Fibroblast of skin of abdomen (primary cell): Measurements from ENCODE around the gene MED15.

ENCODE experiments used
- DNase-seq: peaks from one replicate; pipeline ENCODE4 v3.0.0-alpha.2; 2013

The MED15 gene

GRCh38 chr22:20573176-20573832 lies 65.9 kb downstream of the MED15 start:
- no peak for DNase-seq

DNA sequence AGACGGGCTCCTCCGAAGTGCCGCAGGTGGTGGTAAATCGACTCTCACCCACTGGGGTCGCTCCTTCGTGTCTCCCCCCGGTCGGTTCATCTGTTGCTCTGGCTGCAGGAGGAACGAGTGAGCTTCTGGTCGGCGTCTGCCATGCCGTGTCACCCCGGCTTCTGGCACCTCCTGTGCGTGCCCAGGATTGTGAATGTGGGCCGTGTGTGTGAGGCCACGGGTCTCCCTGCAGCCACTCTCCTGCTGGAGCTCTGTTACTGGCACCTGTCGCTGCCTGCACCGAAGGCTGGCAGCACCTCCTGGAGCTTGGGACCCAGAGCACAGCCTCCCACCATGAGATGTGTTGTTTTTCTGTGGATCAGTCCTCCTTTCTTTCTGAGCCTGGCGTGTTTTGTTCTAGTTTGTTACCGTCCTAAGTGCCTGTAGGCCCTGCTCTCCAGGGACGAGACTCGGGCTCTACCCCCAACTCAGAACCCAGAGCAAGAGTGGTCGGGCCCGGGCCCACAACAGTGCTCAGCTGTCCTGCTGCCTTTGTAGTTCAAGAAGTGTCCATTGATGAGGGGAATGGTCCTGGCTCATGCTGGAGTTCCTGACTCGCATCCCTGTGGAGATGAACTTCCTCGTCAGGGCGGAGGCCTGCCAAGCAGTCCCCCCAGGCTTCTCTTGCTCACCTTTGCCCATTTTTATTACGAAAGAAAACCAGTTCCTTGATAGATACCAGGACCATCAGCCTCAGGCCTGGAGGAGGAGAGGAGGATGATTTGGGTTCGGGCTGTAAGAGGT lies 66.6 kb downstream of the MED15 start:
- DNase-seq = no peak

DNA sequence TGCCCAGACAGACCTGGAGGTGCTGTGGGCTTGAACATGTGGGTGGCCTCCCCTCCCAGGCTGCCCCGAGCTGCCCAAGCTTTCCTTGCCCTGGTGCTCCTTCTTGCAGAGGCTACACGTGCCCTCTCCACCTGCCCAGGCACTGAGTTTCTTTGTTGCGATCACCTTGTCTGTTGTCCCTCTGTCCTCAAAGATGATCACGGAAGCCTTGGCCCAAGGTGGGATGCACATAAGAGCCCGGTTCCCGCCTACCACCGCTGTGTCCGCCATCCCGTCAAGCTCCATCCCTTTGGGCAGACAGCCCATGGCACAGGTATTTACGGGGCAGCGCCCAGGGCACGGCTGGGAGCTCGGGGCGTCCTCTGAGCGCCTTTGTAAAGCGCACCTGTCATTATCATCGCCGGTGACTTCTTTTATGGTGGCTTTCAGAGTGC lies 67.5 kb downstream of the MED15 start:
- no peak for DNase-seq

DNA sequence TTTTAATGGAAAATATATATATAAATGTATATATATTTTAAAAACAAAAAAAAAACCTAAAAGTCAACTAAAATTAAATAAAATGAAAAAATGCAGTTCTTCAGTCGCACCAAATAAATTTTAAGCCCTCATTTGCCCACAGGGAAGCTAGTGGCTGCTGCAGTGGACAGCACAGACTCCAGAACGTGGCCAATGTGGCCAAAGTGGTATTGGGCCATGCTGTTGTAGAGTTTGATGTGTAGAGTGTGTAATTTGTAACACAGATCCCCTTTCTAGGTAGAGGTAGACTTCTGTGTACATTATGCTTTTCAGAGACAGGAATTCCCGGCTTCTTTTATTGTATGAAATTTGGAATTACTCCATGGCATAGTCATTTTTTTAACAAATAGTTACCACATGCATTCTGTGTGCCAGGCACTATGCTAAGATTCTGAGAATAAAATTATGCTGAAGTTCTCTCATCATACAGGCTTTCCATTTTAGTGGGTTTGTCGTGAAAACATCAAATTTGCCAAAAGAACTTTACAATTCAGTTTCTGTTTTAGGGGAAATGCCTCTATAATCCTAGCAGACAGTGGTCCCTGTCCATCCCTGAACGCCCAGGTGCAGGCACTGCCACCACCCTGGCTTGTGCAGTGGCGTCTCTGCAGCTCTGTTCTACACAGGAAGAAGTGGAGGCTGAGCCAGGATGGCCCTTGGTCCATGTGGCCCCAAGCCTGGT lies 68.5 kb downstream of the MED15 start:
- DNase-seq = no peak

DNA sequence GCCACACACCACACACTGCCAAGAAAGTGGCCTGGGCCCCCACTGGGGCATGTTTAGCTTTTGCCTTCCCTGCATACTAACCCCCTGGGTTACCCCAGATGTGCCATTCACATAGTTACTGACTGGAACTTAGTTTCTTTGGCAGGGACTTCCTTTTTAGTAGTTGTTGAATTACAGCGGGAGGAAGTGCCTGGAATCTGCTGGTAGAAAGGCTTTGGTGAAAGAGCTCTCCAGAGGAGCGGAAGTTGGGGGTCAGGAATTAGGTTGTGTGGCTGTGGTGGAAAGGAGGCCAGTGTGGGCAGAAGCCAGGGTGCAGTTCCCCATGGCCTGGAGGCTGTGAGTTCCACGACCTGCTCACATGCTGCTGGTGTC lies 69.0 kb downstream of the MED15 start:
- DNase-seq = no peak

GRCh38 chr22:20577045-20577444 lies 69.6 kb downstream of the MED15 start:
- DNase-seq = no peak

DNA sequence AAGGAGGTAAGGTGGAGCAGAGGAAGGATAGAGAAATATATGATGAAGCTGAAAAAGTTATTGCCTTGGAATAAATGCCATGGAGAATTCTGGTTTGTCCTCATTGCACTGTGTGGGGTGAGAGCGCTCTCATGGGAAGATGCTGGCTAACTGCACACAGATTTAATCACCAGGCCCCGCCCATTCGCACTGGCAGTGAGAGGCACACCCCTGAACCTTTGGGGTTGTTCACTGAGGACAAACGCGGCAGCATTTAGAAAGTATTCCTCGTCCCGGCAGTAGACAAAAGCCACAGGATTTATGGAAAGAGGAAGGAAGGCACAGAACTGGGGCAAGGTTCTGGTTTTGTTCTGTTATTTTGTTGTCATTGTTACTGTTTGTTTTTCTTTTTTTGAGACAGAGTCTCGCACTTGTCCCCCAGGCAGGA lies 70.2 kb downstream of the MED15 start:
- DNase-seq = no peak

DNA sequence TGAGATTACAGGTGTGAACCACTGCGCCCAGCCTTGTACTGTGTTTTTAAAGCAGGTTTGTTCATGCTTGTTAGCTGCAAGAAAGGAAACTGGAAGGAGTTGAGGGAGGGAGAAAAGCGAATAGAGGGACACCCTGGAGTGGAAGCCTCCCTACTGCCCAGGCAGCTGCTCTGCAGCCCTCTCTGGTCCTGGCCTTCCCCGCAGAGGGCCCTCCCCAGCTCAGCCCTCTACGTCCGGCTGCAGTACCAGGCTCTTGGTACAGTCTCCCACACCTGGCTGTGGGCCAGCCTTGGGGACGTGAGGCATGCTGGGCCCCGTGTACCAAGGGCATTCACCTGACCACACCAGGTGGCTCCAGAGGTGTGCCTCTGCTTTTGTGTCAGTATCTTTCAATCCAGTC lies 70.8 kb downstream of the MED15 start:
- no peak for DNase-seq

- DNase-seq = no peak
Observed at GRCh38 chr22:20578707-20579106, 71.3 kb downstream of the MED15 start.

DNA sequence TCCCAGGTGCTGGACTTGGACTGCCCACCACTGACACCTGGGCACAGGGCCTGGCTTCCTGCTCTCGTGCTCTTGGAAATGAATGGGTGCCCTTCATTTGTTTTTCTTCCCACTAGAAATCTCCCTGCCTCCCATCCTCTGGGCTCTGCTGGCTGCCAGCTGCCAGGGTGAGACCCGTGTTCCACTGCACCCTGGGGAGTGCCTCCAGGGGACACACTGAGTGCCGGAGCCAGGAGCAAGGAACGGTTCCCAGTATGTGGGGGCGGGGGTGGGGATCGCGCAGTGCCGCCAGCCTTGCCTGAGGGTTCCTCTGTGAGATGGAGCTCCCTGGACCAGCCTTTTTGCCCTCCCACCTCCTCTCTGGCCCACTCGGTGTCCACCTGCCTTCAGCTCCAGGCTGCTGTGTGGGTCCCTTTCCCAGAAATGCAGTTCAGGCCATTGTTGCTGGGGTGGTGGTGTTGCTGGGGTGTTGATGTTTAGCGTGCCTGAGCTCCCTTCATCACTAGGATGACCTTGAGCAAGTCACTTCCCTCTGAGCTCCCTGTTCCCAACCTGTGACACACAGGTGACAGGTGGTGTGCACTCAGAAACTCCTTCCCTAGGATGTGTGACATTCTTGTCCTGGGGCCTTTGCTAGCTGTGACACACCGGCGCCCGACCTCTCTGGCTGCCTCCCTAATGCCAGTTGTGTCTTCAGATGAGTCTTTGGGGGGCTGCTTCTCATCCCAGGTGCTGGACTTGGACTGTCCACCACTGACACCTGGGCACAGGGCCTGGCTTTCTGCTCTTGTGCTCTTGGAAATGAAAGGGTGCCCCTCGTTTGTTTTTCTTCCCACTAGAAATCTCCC lies 72.1 kb downstream of the MED15 start:
- no peak for DNase-seq

DNA sequence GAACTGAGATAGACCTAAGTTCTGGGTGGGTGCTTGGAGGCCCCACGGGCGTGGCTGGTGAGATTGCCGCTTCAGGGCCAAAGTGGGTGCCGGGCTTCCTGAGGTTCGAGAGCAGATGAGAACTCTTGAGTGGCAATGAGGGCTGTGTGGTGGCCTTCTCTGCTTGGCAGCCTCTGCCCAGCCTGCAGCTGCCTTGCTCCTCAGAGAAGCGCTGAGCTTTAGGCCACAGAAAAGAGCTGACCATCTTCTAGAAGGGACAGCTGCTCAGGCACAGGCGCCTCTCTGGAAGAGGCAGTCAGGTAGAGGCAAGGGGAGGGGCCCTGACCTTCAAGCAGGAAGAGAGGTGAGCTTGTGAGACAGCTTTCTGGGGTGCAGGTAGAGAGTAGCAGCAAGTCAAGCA lies 72.8 kb downstream of the MED15 start:
- DNase-seq = no peak

- no peak for DNase-seq
Observed at GRCh38 chr22:20580611-20581502, 73.4 kb downstream of the MED15 start.

GRCh38 chr22:20581503-20582170 lies 74.2 kb downstream of the MED15 start:
- DNase-seq = no peak

- DNase-seq = no peak
Observed at GRCh38 chr22:20582171-20582511, 74.7 kb downstream of the MED15 start.

DNA sequence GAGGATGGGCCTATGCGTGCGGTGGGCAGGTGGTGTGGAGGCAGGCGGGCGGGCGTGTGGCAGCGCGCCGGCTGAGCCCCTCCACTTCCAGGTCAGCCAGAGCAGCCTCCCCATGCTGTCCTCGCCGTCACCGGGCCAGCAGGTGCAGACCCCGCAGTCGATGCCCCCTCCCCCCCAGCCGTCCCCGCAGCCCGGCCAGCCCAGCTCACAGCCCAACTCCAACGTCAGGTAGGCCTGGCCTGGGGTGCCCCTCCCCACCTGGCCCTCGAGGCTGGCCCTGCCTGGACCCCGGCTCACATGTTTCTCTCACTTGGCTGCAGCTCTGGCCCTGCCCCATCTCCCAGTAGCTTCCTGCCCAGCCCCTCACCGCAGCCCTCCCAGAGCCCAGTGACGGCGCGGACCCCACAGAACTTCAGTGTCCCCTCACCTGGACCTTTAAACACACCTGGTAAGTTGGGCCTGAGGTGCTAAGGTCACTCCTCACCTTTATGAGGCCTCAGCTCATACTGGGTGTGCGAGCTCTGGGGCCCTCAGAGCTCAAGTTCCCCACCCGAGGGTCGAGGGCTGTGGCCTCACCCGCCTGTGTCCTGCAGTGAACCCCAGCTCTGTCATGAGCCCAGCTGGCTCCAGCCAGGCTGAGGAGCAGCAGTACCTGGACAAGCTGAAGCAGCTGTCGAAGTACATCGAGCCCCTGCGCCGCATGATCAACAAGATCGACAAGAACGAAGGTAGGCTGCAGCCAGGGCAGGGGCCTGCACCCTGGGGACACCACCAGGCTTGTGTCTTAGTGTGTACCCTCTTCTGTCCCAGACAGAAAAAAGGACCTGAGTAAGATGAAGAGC lies 75.3 kb downstream of the MED15 start:
- DNase-seq = no peak

- no peak for DNase-seq
Observed at GRCh38 chr22:20583471-20583922, 76.1 kb downstream of the MED15 start.

DNA sequence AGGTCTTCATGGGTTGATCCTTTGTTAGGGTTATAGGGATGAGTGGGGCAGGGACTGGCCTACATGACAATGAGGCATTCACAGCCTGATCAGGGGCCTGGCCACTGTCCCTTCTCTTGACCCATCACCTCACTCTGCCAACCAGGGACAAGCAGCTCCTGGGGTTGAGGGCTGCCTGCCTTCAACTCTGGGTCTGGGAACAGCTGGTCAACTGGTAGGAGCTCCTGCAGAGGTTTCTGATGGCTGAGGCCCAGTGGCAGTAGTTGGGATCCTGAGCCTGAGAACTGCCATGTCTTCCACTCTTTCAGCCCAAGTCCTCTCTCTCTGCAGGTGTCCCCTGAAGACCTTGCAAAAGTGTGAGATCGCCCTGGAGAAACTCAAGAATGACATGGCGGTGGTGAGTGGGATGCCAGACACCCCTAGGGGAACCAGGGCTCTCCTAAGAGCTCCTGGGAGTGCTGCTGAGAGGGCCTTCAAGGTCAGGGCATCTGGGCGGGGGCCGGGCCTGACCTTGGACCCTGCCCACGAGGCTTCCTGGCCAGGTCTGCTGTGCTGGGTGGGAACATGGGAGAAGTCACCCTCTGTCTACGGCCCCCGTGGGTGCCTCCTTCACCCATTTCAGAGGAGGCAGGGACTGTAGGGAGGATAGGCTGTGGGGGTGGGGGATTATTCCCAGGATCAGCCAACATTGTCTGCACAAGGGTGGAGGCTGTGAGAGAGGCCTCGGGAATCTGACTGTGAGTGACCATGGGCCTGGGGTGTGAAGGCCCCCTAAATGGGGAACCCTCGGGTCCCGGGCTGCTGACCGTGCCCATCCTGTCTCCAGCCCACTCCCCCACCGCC lies 76.8 kb downstream of the MED15 start:
- DNase-seq = no peak

GRCh38 chr22:20584872-20585638 lies 77.6 kb downstream of the MED15 start:
- no peak for DNase-seq
